Measurements from ENCODE around the gene SCARB1.

DNA sequence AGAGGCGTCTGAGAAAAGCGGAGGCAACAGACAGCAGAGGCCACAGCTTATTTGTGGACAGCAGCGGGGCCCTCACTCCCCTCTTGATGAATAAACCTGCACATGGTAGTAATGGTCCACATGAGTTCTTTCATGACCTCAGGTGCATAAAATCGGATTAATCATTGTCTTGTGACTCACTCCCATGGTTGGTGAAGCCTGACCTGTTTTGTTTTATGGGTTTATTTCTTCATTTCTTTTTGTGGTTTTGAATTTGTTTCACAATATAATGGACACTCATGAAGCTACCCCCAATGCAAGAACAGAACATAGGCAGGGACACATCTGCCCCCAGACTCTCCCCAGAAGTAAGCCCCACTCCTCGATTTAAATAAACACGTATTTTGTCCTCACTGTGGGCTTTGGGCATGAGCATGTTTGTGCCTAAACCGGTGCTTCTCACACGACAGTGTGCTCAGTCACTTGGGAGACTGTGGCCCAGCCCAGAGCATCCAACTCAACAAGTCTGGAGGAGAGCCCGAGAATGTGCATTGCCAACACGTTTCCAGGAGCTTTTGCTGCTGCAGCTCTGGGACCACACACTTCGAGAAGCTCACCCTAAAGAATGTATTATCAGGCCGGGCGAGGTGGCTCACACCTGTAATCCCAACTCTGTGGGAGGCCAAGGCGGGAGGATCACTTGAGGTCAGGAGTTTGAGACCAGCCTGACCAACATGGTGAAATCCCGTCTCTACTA lies 116.1 kb downstream of the SCARB1 start:
- TF ChIP-seq, protein P1, sequence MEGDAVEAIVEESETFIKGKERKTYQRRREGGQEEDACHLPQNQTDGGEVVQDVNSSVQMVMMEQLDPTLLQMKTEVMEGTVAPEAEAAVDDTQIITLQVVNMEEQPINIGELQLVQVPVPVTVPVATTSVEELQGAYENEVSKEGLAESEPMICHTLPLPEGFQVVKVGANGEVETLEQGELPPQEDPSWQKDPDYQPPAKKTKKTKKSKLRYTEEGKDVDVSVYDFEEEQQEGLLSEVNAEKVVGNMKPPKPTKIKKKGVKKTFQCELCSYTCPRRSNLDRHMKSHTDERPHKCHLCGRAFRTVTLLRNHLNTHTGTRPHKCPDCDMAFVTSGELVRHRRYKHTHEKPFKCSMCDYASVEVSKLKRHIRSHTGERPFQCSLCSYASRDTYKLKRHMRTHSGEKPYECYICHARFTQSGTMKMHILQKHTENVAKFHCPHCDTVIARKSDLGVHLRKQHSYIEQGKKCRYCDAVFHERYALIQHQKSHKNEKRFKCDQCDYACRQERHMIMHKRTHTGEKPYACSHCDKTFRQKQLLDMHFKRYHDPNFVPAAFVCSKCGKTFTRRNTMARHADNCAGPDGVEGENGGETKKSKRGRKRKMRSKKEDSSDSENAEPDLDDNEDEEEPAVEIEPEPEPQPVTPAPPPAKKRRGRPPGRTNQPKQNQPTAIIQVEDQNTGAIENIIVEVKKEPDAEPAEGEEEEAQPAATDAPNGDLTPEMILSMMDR (conservative IDR thresholded peaks at IDR 0.05 in 1 of 2, IDR thresholded peaks at IDR 0.05 in 1 of 2; ENCODE audit: low read depth in 1 of 2, low read length in 2 of 2): no peak
- no peak for TF ChIP-seq EZH2 (IDR thresholded peaks at IDR 0.05; ENCODE audit: low read length, missing control alignments)
